HL-60/S4 treated with retinoic acid at 250 ng/mL for 4 days and 3 days (cell line): Measurements from ENCODE around the gene IGFBP7.

Source experiments
- in situ Hi-C: fragments of 300-500 bp; cut with MboI; formaldehyde crosslinking; loops from 2 replicates; pipeline ENCODE4 v1.7.0; 2022; ENCODE audit warnings: low sequenced_read_pairs

Gene IGFBP7

GRCh38 chr4:57131849-57132742 is 21.9 kb upstream of the IGFBP7 start:
- in situ Hi-C loops: no loop called here

- in situ Hi-C loops: no loop called here
Observed at GRCh38 chr4:57129477-57129876, 19.3 kb upstream of the IGFBP7 start.

DNA sequence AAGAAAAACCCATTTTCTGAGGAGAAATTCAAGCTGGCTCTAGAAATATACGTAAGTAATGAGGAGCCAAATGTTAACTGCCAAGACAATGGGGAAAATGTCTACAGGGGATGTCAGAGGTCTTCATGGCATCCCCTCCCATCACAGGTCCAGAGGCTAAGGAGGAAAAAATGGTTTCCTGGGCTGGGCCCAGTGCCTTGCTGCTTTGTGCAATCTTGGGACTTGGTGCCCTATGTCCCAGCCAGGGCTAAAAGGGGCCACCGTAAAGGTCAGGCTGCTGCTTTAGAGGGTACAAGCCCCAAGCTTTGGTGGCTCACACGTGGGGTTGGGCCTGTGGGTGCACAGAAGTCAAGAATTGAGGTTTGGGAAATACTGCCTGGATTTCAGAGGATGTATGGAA is 17.2 kb upstream of the IGFBP7 start:
- in situ Hi-C loops: no loop called here

DNA sequence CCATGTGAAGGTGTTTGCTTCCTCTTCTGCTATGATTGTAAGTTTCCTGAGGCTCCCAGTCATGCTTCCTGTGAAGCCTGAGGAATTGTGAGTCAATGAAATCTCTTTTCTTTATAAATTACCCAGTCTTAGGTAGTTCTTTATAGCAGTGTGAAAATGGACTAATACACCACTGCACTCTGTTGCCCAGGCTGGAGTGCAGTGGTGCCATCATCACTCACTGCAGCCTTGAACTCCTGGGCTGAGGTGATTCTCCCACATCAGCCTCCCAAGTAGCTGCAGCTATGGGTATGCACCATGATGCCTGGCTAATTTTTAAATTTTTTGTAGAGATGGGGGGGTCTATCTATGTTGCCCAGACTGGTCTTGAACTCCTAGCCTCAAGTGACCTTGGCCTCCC is 15.8 kb upstream of the IGFBP7 start:
- in situ Hi-C loops: no loop called here

- in situ Hi-C loops: no loop called here
Observed at GRCh38 chr4:57124145-57124544, 14.0 kb upstream of the IGFBP7 start.

DNA sequence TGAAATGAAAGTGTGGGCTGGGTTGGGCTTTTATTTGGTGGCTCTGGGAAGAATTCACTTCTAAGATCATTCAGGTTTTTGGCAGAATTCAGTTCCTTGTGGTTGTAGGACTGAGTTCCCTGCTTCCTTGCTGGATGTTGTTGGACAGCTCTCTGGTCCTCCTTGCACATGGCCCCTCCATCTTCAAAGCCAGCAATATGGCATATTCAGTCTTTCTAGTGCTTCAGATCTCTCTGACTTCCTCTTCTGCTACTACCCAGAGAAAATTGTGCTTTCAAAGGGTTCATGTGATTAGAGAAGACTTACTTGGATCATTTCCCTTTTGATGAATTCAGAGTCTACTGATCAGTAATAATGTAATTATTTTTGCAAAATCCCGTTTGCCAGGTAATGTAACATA is 12.8 kb upstream of the IGFBP7 start:
- in situ Hi-C loops: no loop called here

DNA sequence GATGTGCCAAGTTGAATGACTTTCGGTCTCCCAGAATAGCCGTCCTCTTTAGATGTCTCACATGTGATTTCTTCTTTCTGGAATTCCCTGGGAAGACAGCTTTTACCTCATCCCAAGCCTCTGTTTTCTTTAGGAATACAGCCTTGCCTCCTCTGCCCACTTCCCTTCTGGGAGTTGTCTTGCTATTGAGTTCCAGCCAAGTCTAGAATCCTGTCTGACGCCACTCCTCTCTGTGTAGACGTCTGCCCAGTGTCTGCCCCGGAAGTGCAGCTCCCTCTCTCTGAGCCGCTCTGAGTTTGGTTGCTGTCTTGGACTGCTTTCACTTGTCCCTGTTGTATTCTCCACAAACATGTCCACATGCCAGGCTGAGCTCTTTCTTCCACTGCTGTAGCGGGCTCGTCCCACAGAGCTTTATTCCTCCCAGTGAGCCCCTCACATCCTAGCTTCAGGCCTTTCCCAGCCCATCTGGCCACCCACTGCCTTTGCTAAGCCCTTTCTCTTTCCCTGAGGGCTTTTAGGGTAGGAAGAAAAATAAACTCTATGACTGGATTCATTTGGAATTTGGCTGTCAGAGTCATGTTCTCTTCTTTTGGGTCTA is 9.0 kb upstream of the IGFBP7 start:
- in situ Hi-C loops: no loop called here

DNA sequence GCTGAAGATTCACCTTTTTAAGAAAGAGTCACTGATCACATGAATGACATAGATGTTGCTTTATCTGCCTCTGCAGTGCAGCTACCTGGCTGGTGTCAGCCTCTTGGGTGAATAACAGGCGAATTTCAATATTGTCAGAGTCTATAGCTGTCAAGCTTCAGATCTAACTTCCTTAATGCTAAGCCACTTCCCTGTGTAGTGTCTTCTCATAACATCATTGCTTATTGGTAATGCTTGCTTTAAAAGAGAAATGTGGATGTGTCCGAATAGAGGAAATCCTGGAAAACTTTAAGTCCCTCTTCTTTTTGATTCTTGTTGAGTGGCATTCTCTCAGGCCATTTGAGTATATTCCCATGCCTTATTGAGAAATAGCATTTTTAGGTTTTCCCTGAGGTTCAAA is 7.3 kb upstream of the IGFBP7 start:
- in situ Hi-C loops: no loop called here

GRCh38 chr4:57116245-57116644 is 6.1 kb upstream of the IGFBP7 start:
- in situ Hi-C loops: no loop called here

GRCh38 chr4:57114973-57115372 is 4.8 kb upstream of the IGFBP7 start:
- in situ Hi-C loops: no loop called here

DNA sequence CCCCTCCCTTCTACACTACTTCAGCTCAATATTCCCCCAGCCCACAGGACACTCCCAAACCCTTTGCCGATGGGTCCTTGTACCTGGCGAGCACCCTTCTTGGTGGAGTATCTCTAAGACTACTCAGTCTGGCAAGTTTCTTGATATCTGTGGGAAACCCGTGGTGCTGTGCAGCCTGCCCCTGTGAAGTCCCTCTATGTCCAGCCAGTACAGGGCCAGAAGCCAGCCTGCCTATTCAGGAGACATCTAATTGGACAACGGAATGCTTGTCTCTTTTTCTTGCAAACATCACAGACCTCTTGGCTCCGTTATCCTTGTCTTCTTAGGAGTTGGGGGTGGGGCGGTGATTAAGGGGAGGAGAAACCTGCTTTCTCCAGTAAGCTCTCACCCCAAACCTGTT is 3.7 kb upstream of the IGFBP7 start:
- in situ Hi-C loops: no loop called here

DNA sequence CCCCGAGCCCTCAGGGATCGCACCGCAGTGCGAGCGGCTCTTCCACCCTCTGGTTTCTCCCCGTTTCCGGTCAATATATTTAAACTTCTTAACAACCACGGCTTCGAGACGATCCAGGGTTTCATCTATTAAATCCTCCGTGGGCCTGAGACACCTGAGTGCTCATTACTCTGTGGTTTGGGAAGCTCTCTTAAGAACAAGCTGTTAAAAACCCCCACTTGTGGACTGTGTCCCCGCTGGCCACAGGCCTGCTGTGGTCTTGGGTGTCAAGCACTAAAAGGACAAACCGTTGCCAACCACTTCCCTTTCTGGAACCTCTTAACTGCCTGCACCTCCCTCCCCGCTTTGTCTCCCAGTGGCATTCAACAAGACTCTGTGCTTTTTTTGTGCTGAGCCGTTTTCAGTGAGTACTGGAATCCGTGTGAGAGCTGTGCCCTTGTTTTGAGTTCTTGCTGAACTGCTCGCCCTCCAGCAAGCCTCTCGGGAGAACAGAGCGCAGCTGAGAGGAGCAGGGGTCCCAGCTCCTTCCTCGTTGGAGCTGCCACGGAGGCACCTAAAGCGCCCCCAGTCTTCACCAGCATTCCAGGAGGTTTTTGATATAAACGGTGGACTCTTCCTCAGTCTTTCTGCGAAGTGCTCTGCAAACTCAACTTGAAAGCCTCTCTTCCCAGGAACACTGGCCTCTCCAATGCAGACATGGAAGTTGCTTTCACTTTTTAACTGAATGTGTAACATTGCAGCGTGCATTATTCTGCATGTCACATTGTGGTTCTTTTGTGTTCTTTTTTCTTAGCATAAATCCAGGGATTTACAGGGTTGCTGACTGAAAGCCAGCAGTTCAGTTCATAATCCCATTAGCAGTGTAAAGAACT is 691 bp upstream of the IGFBP7 start:
- in situ Hi-C loops: no loop called here

DNA sequence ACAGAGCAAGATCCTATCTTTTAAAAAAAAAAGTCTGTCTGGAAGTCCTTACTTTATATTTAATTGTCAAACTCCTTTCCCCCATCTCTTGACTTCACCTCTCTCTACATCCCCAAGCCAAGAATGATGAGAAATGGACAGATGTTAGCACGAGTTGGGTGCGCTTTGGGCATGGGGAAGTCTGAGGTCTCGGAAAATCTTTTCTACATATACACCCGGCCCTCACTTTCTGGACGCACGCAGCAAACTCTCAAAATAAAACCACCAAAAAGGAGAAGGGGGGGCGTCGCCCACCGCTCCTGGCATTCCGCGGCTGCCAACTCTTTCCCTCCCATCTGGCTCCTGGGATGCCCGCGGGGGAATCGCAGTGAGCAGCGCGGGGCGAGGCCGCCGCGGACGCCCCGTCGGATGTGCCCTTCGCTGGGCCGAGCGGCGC is 756 bp downstream of the IGFBP7 start:
- in situ Hi-C loops: no loop called here

GRCh38 chr4:57106181-57106580 is 4.0 kb downstream of the IGFBP7 start:
- in situ Hi-C loops: no loop called here

- in situ Hi-C loops: no loop called here
Observed at GRCh38 chr4:57104706-57105560, 5.3 kb downstream of the IGFBP7 start.

DNA sequence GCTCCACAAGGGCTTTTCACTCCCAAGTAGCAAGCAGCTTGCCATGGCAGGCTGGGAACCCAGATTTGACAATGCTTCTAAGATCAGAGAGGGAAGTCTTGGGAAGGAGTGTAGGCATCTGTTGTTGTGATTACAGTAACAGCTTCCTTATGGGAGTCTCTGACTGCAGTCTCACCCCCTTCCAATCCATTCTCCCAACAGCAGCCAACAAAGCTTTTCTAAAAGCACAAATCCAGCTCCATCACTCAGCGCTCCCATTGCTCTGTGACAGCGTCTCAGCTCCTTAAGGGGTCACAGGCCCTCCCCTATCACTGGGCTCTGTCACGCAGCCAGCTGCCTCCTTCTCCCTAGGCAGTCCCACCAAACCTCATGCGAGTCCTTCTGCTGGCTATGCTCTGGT is 7.1 kb downstream of the IGFBP7 start:
- in situ Hi-C loops: no loop called here

DNA sequence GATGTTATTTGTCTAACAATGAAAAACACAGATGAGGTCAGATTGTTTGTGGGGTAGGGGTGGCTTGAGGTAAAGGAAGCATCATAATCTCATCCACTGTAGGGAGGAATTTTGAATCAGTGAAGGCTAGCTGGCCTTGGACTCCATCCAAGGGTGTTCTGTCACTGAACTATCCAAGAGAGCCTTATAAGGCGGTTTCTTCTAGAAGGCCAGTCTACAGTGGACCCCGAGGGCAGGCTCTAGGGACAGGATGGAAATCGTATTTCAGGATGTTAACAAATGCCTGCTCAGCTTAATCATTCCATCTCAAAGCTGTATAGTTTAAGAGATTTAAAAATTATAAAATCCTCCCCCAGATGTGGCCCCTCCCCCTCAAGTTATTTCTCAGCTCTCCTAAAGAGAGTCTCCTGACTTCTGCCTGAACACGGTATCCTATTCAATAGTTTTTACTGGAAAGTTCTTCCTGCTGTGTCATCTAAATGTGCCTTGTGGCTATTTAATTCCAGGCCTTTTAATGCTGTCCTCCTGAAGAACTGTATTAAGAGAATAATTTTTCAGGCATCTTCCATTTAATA is 8.0 kb downstream of the IGFBP7 start:
- in situ Hi-C loops: no loop called here

GRCh38 chr4:57100979-57101651 is 9.1 kb downstream of the IGFBP7 start:
- in situ Hi-C loops: no loop called here

DNA sequence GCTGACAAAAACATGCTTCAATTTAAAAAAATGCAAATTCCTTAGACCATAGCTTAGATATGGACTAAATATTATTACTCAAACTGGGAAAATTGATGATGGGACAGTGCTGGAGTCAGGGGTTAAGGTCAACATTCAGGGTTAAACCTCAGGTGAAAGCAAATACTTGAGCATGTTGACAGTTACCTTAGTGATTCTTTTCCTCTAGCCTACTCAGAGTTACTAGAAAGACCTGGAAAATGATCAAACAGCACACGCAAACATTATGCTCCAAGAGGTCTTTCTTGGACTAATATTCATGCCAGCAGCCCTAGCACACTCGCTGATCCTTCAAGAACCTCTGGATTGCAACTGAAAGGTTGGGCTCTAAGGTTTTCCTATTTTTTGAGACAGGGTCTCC is 10.8 kb downstream of the IGFBP7 start:
- in situ Hi-C loops: no loop called here

DNA sequence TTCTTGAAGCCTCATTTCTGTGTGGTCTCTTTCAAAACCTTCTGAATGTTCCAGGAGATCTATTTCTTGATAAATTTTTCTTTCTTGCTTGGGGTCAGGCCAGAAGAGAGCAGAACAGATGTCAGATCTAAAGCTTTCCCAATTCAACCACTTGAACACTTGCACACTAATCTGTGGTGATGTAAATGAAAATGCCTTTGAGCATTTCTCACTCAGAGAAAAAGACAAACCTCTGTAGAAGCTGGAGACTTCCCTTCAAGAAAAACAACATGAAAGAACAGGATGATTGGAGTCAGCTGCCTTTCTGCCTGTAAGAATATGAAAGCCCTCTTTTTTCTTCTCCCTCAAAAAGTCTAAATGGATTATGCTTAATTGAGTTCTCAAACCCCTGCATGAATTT is 11.2 kb downstream of the IGFBP7 start:
- in situ Hi-C loops: no loop called here
